BE2C (cell line): ENCODE data around the gene ZNF148.

Source experiments
- DNase-seq: peaks from one replicate; pipeline ENCODE4 v3.0.0-alpha.2; 2020
- H3K27me3 ChIP-seq: fragments of 250-450 bp; sonication (Bioruptor Pico); 2 replicates; pipeline ENCODE4 v1.5.1; 2020; ENCODE audit warnings: mild to moderate bottlenecking
- H3K36me3 ChIP-seq: fragments of 250-450 bp; sonication (Bioruptor Pico); 2 replicates; pipeline ENCODE4 v1.5.1; 2020; ENCODE audit warnings: mild to moderate bottlenecking
- H3K4me1 ChIP-seq: fragments of 250-450 bp; sonication (Bioruptor Pico); 2 replicates; pipeline ENCODE4 v1.5.1; 2020
- H3K4me3 ChIP-seq: 2 replicates; pipeline ENCODE4 v1.5.1; 2011; ENCODE audit warnings: low read depth, low read length
- H3K9me3 ChIP-seq: fragments of 250-450 bp; sonication (Bioruptor Pico); 2 replicates; pipeline ENCODE4 v1.5.1; 2020
- TF ChIP-seq, protein P1 (sequence below): IDR thresholded peaks from 2 replicates; pipeline ENCODE4 v1.5.1; 2012; ENCODE audit warnings: mild to moderate bottlenecking, low read depth, low read length

Gene ZNF148

DNA sequence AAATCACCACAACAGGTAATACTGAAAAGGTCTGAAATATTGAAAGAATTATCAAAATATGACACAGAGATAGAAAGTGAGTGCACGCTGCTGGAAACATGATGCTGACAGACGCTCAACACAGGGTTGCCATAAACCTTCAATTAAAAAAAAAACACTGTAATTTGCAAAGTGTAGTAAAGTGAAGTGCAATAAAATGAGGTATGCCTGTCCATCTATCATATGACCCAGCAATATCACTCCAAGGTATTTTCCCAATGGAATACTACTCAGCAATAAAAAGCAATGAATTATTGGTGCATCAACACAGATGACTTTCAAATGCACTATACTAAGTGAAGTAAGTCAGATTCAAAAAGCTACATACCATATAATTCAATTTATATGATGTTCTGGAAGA lies 115.0 kb downstream of the ZNF148 start:
- DNase-seq, result no peak
- TF ChIP-seq, protein P1, sequence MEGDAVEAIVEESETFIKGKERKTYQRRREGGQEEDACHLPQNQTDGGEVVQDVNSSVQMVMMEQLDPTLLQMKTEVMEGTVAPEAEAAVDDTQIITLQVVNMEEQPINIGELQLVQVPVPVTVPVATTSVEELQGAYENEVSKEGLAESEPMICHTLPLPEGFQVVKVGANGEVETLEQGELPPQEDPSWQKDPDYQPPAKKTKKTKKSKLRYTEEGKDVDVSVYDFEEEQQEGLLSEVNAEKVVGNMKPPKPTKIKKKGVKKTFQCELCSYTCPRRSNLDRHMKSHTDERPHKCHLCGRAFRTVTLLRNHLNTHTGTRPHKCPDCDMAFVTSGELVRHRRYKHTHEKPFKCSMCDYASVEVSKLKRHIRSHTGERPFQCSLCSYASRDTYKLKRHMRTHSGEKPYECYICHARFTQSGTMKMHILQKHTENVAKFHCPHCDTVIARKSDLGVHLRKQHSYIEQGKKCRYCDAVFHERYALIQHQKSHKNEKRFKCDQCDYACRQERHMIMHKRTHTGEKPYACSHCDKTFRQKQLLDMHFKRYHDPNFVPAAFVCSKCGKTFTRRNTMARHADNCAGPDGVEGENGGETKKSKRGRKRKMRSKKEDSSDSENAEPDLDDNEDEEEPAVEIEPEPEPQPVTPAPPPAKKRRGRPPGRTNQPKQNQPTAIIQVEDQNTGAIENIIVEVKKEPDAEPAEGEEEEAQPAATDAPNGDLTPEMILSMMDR, result no peak
- H3K4me3 ChIP-seq, result no peak overlapping the region
- no peaks in the 10 kb centered on the region for H3K9me3 ChIP-seq
- peaks cover 6% of the 10 kb centered on the region; the same call in 1 of the 2 replicates for H3K36me3 ChIP-seq
- no peaks in the 10 kb centered on the region for H3K27me3 ChIP-seq
- peaks cover 16% of the 10 kb centered on the region for H3K4me1 ChIP-seq

DNA sequence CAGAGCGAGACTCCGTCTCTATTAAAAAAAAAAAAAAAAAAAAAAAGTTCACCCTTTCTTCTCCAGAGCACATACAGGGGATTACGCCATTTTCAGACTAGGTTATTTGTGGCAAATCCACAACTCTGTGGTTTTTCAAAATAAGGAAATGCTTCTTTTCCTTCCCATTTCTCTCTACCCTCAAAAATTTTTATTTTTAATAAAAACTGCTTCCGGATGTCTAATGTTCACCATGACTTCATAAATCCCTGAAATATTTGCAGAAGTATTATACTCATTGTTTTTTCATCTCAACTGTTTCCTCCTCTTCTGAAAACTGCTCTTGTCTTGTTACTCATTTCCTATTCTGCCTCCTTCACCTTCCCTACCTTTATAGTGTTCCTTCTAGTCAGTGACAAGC lies 117.6 kb downstream of the ZNF148 start:
- Histone ChIP-seq H3K4me3 (no peak overlapping the region), H3K27me3 (no peaks in the 10 kb centered on the region), H3K9me3 (no peaks in the 10 kb centered on the region), H3K36me3 (no peaks in the 10 kb centered on the region), H3K4me1 (peaks cover 16% of the 10 kb centered on the region)
- no peak for DNase-seq
- TF ChIP-seq, protein P1, result no peak

DNA sequence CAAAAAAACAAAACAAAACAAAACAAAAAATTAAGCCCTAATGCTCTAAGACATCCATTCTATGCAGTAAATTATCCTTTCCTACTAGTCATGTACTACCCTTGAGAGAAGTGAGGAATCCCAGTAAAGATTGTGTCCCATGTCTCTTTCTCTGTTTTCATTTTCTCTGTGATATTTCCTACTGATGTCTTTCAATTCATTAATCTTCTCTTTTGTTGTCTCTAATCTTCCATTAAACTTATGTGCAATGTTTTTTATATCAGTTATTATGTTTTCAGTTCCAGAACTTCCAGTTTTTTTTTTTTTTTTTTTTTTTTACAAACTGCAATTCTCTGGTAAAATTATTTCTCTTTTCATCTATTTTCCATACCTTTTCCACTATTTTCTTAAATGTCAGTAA lies 118.5 kb downstream of the ZNF148 start:
- no peak overlapping the region for H3K4me3 ChIP-seq

DNA sequence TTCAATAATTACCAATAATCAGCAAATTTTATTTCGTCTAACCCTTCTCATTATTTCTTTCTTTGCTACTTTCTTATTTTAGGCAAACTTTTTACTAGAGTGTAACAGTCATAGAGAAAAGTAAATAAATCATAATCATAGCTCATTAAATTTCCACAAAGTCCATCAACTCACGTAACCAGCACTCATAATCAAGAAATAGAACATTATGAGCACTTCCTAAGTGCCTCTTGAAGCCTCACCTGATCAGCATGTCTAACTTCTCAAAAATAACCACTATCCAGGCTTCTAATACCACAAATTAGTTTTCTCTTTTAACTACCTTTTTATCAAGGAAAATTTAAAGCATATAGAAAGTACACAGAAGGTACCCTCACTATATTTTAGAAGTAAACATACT lies 124.2 kb downstream of the ZNF148 start:
- no peaks in the 10 kb centered on the region for H3K36me3 ChIP-seq
- TF ChIP-seq, protein P1, result no peak
- DNase-seq, result no peak
- no peaks in the 10 kb centered on the region for H3K27me3 ChIP-seq
- no peaks in the 10 kb centered on the region for H3K4me1 ChIP-seq
- no peak overlapping the region for H3K4me3 ChIP-seq
- H3K9me3 ChIP-seq, result no peaks in the 10 kb centered on the region

More for the DNA sequence above, 118.5 kb downstream of the ZNF148 start:
- DNase-seq, result no peak
- TF ChIP-seq, protein P1, result no peak
- H3K4me1 ChIP-seq, result peaks cover 12% of the 10 kb centered on the region
- H3K27me3 ChIP-seq, result no peaks in the 10 kb centered on the region
- H3K36me3 ChIP-seq, result no peaks in the 10 kb centered on the region
- H3K9me3 ChIP-seq, result no peaks in the 10 kb centered on the region

DNA sequence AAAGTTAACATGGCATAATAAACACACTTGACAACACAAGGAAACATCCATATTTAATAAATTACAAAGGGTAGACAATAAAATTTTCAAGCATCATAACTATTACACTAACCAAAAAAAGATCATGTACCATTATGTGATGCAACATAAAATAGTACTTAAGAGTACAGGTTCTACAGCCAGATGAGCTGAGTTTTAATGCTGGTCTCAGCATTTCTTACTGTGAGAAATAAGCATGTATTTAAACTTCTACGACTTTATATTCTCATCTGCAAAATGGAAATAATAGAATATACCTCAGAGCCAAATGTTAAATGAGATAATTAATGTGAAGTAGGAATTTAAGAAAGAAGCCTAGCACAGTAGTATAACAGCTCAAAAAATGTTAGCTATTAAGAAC lies 128.9 kb downstream of the ZNF148 start:
- Histone ChIP-seq H3K36me3 (no peaks in the 10 kb centered on the region), H3K4me1 (no peaks in the 10 kb centered on the region), H3K27me3 (no peaks in the 10 kb centered on the region), H3K4me3 (no peak overlapping the region), H3K9me3 (no peaks in the 10 kb centered on the region)
- TF ChIP-seq, protein P1, result no peak
- DNase-seq, result no peak

DNA sequence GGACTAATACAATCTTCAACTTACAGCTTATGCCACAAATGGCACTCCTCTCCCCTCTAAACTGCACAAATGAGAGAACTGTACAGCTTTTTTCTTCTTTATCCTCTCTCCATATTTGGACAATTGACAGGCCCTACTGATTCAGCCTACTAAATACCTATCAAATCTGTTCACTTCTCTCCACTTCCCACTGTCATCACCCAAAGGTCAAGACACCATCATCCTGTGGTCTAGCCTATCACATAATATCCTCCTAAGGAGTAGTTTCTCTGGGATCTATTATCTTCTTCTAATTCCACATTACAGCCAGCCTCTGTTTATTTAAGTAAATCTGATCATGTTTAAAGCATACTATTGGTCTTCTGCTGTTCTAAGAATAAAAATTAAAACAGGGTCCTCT lies 129.6 kb downstream of the ZNF148 start:
- H3K4me1 ChIP-seq, result no peaks in the 10 kb centered on the region
- H3K27me3 ChIP-seq, result no peaks in the 10 kb centered on the region
- no peak for DNase-seq
- H3K9me3 ChIP-seq, result no peaks in the 10 kb centered on the region
- H3K4me3 ChIP-seq, result no peak overlapping the region
- no peaks in the 10 kb centered on the region for H3K36me3 ChIP-seq
- TF ChIP-seq, protein P1, result no peak
